ENCODE measurements around the gene PXK.

PXK gene

DNA sequence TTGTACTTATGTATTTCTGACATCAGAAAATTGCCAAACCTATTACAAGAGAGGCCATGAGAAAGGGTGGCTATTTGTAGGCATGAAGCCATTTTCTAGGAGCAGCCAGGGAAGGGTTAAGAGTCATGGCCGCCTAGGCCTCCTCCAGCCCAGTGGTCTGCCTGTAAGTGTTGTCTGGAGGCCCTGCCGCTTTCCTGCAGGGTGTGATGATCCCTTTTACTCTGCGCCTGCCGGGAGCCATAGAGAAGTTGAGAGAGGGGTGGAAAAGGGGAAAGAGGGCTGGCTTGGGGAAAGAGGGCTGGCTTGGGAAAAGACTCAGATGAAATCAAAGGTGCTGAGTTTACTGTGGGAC lies 130.1 kb downstream of the PXK start:
- H3K9me3 ChIP-seq (ENCODE audit: control insufficient read depth, low read length), result no peaks in the 10 kb centered on the region
- no peak overlapping the region for H3K4me3 ChIP-seq (ENCODE audit: insufficient read depth, low read depth, low read length)
- H3K27ac ChIP-seq (ENCODE audit: insufficient read depth, low read depth, low read length, poor library complexity, severe bottlenecking), result no peak overlapping the region

DNA sequence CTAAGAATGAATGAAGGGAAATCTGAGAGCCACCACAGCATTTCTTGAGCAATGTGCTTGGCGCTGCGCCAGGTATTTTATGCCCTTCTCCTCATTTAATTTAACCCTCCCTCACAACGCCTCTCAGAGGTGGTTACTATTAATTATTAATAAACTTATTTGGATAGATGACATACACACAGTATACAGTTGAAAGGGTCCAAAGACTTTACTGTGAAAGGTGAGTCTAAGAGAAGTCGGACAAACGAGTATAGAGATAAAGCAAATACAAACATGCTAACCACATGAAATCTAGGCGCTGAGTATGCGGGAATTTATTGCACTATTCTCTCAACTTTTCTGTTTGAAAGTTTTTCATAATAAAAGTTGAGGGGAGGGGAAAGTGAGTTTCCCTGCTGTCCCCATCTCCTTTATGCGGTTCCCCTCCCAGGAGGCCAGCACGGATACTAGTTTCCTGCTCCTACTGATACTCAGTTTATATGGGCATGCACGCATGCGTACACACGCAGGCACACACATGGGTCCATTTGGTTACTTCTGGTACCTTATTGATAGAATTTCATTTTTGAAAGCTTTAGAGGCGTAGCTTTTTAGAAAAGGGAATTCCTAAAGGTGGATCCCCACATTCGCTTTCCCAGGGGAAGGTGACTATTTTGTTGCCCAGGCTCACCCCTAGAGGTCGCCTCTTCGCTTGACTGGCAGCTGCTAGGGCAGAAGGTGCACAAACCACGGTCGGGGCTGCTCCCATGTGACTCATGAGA lies 130.7 kb downstream of the PXK start:
- Histone ChIP-seq H3K27ac (ENCODE audit: insufficient read depth, low read depth, low read length, poor library complexity, severe bottlenecking) (no peak overlapping the region), H3K27me3 (ENCODE audit: control insufficient read depth, insufficient read depth, low read length, poor library complexity, severe bottlenecking) (no peaks in the 10 kb centered on the region), H3K36me3 (ENCODE audit: control insufficient read depth, insufficient read depth, low read length) (no peaks in the 10 kb centered on the region), H3K9me3 (ENCODE audit: control insufficient read depth, low read length) (no peaks in the 10 kb centered on the region), H3K4me1 (ENCODE audit: control insufficient read depth, insufficient read depth, low read length) (peaks cover 7% of the 10 kb centered on the region), H3K4me3 (ENCODE audit: insufficient read depth, low read depth, low read length) (no peak overlapping the region)
- 38 to 44% methylated on average over 15 to 17 of the region's 18 CpGs for WGBS, 2 experiments

More for the DNA sequence above, 130.1 kb downstream of the PXK start:
- 28 to 36% methylated on average over 4 of the region's 4 CpGs for WGBS, 2 experiments
- H3K36me3 ChIP-seq (ENCODE audit: control insufficient read depth, insufficient read depth, low read length), result no peaks in the 10 kb centered on the region
- peaks cover 7% of the 10 kb centered on the region for H3K4me1 ChIP-seq (ENCODE audit: control insufficient read depth, insufficient read depth, low read length)
- H3K27me3 ChIP-seq (ENCODE audit: control insufficient read depth, insufficient read depth, low read length, poor library complexity, severe bottlenecking), result no peaks in the 10 kb centered on the region

DNA sequence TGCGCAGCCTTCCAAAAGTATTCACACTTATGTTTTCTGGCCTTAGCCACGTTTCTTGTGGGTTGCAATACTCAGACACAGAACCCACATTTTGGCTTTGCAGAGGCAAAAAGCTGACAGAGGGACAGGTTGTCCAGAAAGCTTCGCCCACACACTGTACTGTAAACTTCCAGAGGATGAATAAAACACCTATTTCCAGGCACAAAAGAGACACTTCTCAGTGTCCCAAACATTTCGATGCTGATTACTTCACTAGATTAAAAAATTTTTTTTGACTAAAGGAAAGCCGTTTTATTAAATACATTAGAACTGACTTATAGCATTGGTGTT lies 131.2 kb downstream of the PXK start:
- H3K27ac ChIP-seq (ENCODE audit: insufficient read depth, low read depth, low read length, poor library complexity, severe bottlenecking), result no peak overlapping the region
- peaks cover 7% of the 10 kb centered on the region for H3K4me1 ChIP-seq (ENCODE audit: control insufficient read depth, insufficient read depth, low read length)
- H3K4me3 ChIP-seq (ENCODE audit: insufficient read depth, low read depth, low read length), result no peak overlapping the region
- no peaks in the 10 kb centered on the region for H3K36me3 ChIP-seq (ENCODE audit: control insufficient read depth, insufficient read depth, low read length)
- no peaks in the 10 kb centered on the region for H3K27me3 ChIP-seq (ENCODE audit: control insufficient read depth, insufficient read depth, low read length, poor library complexity, severe bottlenecking)
- H3K9me3 ChIP-seq (ENCODE audit: control insufficient read depth, low read length), result no peaks in the 10 kb centered on the region
- 35 to 54% methylated on average over 3 to 5 of the region's 5 CpGs for WGBS, 2 experiments

GRCh38 chr3:58464866-58465265 lies 132.2 kb downstream of the PXK start:
- H3K36me3 ChIP-seq (ENCODE audit: control insufficient read depth, insufficient read depth, low read length), result no peaks in the 10 kb centered on the region
- H3K4me3 ChIP-seq (ENCODE audit: insufficient read depth, low read depth, low read length), result no peak overlapping the region
- no peaks in the 10 kb centered on the region for H3K9me3 ChIP-seq (ENCODE audit: control insufficient read depth, low read length)
- peaks cover 7% of the 10 kb centered on the region for H3K4me1 ChIP-seq (ENCODE audit: control insufficient read depth, insufficient read depth, low read length)
- WGBS, 2 experiments, result 88 to 91% methylated on average over 3 of the region's 3 CpGs
- H3K27ac ChIP-seq (ENCODE audit: insufficient read depth, low read depth, low read length, poor library complexity, severe bottlenecking), result no peak overlapping the region
- no peaks in the 10 kb centered on the region for H3K27me3 ChIP-seq (ENCODE audit: control insufficient read depth, insufficient read depth, low read length, poor library complexity, severe bottlenecking)

- no peaks in the 10 kb centered on the region for H3K36me3 ChIP-seq (ENCODE audit: control insufficient read depth, insufficient read depth, low read length)
- peaks cover 23% of the 10 kb centered on the region for H3K4me1 ChIP-seq (ENCODE audit: control insufficient read depth, insufficient read depth, low read length)
- H3K27ac ChIP-seq (ENCODE audit: insufficient read depth, low read depth, low read length, poor library complexity, severe bottlenecking), result no peak overlapping the region
- H3K4me3 ChIP-seq (ENCODE audit: insufficient read depth, low read depth, low read length), result no peak overlapping the region
- no peaks in the 10 kb centered on the region for H3K9me3 ChIP-seq (ENCODE audit: control insufficient read depth, low read length)
- H3K27me3 ChIP-seq (ENCODE audit: control insufficient read depth, insufficient read depth, low read length, poor library complexity, severe bottlenecking), result no peaks in the 10 kb centered on the region
- WGBS, 2 experiments, result 92 to 96% methylated on average over 4 of the region's 4 CpGs
These were observed 134.3 kb downstream of the PXK start for GRCh38 chr3:58466899-58467563.

GRCh38 chr3:58469096-58469495 lies 136.4 kb downstream of the PXK start:
- 78 to 86% methylated on average over 3 to 4 of the region's 4 CpGs for WGBS, 2 experiments
- Histone ChIP-seq H3K36me3 (ENCODE audit: control insufficient read depth, insufficient read depth, low read length) (no peaks in the 10 kb centered on the region), H3K4me1 (ENCODE audit: control insufficient read depth, insufficient read depth, low read length) (peaks cover 16% of the 10 kb centered on the region), H3K27me3 (ENCODE audit: control insufficient read depth, insufficient read depth, low read length, poor library complexity, severe bottlenecking) (no peaks in the 10 kb centered on the region), H3K27ac (ENCODE audit: insufficient read depth, low read depth, low read length, poor library complexity, severe bottlenecking) (no peak overlapping the region), H3K9me3 (ENCODE audit: control insufficient read depth, low read length) (no peaks in the 10 kb centered on the region), H3K4me3 (ENCODE audit: insufficient read depth, low read depth, low read length) (no peak overlapping the region)

DNA sequence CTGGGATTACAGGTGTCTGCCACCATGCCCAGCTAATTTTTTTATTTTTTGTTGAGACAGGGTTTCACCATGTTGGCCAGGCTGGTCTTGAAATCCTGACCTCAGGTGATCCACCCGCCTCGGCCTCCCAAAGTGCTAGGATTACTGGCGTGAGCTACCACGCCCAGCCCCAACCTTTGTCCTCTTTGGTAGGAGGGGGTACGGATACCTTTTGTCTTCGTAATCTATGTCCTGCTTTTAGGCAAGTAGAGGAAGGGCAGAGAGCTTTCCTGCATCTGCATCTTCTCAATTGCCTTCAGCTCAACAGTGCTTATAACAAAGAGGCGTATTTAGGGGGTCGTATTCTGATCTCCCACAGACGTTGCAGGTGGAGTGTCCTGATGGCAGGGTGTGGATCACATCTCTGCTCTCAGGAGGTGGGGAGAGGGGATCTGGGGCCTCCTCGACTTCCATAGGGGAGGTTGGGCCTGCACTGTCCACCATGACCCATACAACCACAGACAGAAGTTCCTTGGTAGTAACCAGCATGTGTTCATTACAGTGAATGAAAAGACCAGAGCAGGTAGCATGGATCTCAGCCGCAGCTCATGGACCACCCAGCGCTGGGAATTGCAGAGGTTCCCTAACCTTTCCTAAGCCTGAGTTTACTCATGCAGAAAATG lies 137.8 kb downstream of the PXK start:
- Histone ChIP-seq H3K36me3 (ENCODE audit: control insufficient read depth, insufficient read depth, low read length) (no peaks in the 10 kb centered on the region), H3K4me1 (ENCODE audit: control insufficient read depth, insufficient read depth, low read length) (peaks cover 16% of the 10 kb centered on the region), H3K9me3 (ENCODE audit: control insufficient read depth, low read length) (no peaks in the 10 kb centered on the region), H3K27ac (ENCODE audit: insufficient read depth, low read depth, low read length, poor library complexity, severe bottlenecking) (peak overlapping the region; percentile 38), H3K27me3 (ENCODE audit: control insufficient read depth, insufficient read depth, low read length, poor library complexity, severe bottlenecking) (no peaks in the 10 kb centered on the region), H3K4me3 (ENCODE audit: insufficient read depth, low read depth, low read length) (no peak overlapping the region)
- WGBS, 2 experiments, result 86 to 93% methylated on average over 12 of the region's 12 CpGs

GRCh38 chr3:58471025-58471887 lies 138.6 kb downstream of the PXK start:
- Histone ChIP-seq H3K36me3 (ENCODE audit: control insufficient read depth, insufficient read depth, low read length) (no peaks in the 10 kb centered on the region), H3K4me3 (ENCODE audit: insufficient read depth, low read depth, low read length) (no peak overlapping the region), H3K4me1 (ENCODE audit: control insufficient read depth, insufficient read depth, low read length) (peaks cover 16% of the 10 kb centered on the region), H3K27me3 (ENCODE audit: control insufficient read depth, insufficient read depth, low read length, poor library complexity, severe bottlenecking) (no peaks in the 10 kb centered on the region), H3K9me3 (ENCODE audit: control insufficient read depth, low read length) (no peaks in the 10 kb centered on the region), H3K27ac (ENCODE audit: insufficient read depth, low read depth, low read length, poor library complexity, severe bottlenecking) (peak overlapping the region; percentile 38)
- 82 to 83% methylated on average over 10 of the region's 10 CpGs for WGBS, 2 experiments

GRCh38 chr3:58473275-58473674 lies 140.6 kb downstream of the PXK start:
- Histone ChIP-seq H3K4me1 (ENCODE audit: control insufficient read depth, insufficient read depth, low read length) (peaks cover 16% of the 10 kb centered on the region), H3K9me3 (ENCODE audit: control insufficient read depth, low read length) (no peaks in the 10 kb centered on the region), H3K27me3 (ENCODE audit: control insufficient read depth, insufficient read depth, low read length, poor library complexity, severe bottlenecking) (no peaks in the 10 kb centered on the region), H3K36me3 (ENCODE audit: control insufficient read depth, insufficient read depth, low read length) (no peaks in the 10 kb centered on the region), H3K27ac (ENCODE audit: insufficient read depth, low read depth, low read length, poor library complexity, severe bottlenecking) (no peak overlapping the region), H3K4me3 (ENCODE audit: insufficient read depth, low read depth, low read length) (no peak overlapping the region)
- 89 to 95% methylated on average over 1 of the region's 1 CpG for WGBS, 2 experiments

All from ectodermal cell (in vitro differentiated cells).